Activated gamma-delta T cell (primary cell): ENCODE measurements around the gene PDGFA.

ENCODE experiments used
- DNase-seq: peaks from one replicate; lab custom pipeline; 2025; lab: John Stamatoyannopoulos, UW
- total RNA-seq, 2 donors: gene quantifications; one replicate each; lab custom pipeline; 2026; lab: John Stamatoyannopoulos, UW

The PDGFA gene
- 2.6 to 3.6 reads per million in 2 donors for total RNA-seq

GRCh38 chr7:519484-520390 is at the start of gene PDGFA:
Gene PDGFA (minus strand): TSS chr7:519846. CDS start chr7:519001, 845 bp downstream.
- DNase-seq: no peak

- no peak for DNase-seq
Measured at GRCh38 chr7:568031-568951, 48.6 kb upstream of the PDGFA start.

GRCh38 chr7:567305-567883 is 47.7 kb upstream of the PDGFA start:
- DNase-seq: no peak

GRCh38 chr7:566100-566499 is 46.5 kb upstream of the PDGFA start:
- no peak for DNase-seq

- no peak for DNase-seq
Measured at GRCh38 chr7:564176-564865, 44.7 kb upstream of the PDGFA start.

GRCh38 chr7:563629-564170 is 44.1 kb upstream of the PDGFA start:
- DNase-seq: no peak

GRCh38 chr7:562789-563628 is 43.4 kb upstream of the PDGFA start:
- no peak for DNase-seq

- no peak for DNase-seq
Measured at GRCh38 chr7:562374-562675, 42.7 kb upstream of the PDGFA start.

- DNase-seq: no peak
Measured at GRCh38 chr7:561631-562373, 42.2 kb upstream of the PDGFA start.

GRCh38 chr7:560966-561630 is 41.5 kb upstream of the PDGFA start:
- DNase-seq: no peak

GRCh38 chr7:559396-559705 is 39.7 kb upstream of the PDGFA start:
- no peak for DNase-seq

GRCh38 chr7:557558-557881 is 37.9 kb upstream of the PDGFA start:
- DNase-seq: no peak

GRCh38 chr7:556837-557557 is 37.4 kb upstream of the PDGFA start:
- no peak for DNase-seq

GRCh38 chr7:556291-556826 is 36.7 kb upstream of the PDGFA start:
- no peak for DNase-seq

GRCh38 chr7:555551-556160 is 36.0 kb upstream of the PDGFA start:
- DNase-seq: no peak

- no peak for DNase-seq
Measured at GRCh38 chr7:553636-554111, 34.0 kb upstream of the PDGFA start.

GRCh38 chr7:552868-553635 is 33.4 kb upstream of the PDGFA start:
- no peak for DNase-seq
